WTC11 (cell line): ENCODE data around the gene MNT. TPM values are rescaled to one million over a fixed set of nuclear protein-coding genes. Genes with fewer than 3 reads are reported as not detected.

Experiments
- CREB1 ChIP-seq: sonication (generic); formaldehyde crosslinking; IDR thresholded peaks from 2 replicates; pipeline ENCODE4 v1.8.0; 2023; ENCODE audit warnings: mild to moderate bottlenecking, missing genetic modification reagents
- ETV6 ChIP-seq: sonication (generic); formaldehyde crosslinking; IDR thresholded peaks from 2 replicates; pipeline ENCODE4 v1.8.1; 2022; ENCODE audit warnings: mild to moderate bottlenecking, missing genetic modification reagents
- FOXJ3 ChIP-seq: sonication (generic); formaldehyde crosslinking; IDR thresholded peaks from 2 replicates; pipeline ENCODE4 v1.9.0; 2021; ENCODE audit warnings: missing genetic modification reagents, mild to moderate bottlenecking, borderline replicate concordance
- FOXK1 ChIP-seq: sonication (generic); formaldehyde crosslinking; IDR thresholded peaks from 2 replicates; pipeline ENCODE4 v1.8.0; 2022; ENCODE audit warnings: mild to moderate bottlenecking, moderate library complexity, missing genetic modification reagents
- FOXP1 ChIP-seq: sonication (generic); formaldehyde crosslinking; IDR thresholded peaks from 2 replicates; pipeline ENCODE4 v1.8.0; 2022; ENCODE audit warnings: missing genetic modification reagents, mild to moderate bottlenecking, moderate library complexity, borderline replicate concordance
- GRHL2 ChIP-seq: fragments of 250-450 bp; sonication (Bioruptor Pico); IDR thresholded peaks from 2 replicates; pipeline ENCODE4 v1.8.0; 2022; ENCODE audit warnings: mild to moderate bottlenecking, moderate library complexity; ENCODE audit not compliant: insufficient replicate concordance, severe bottlenecking
- GTF2I ChIP-seq: fragments of 250-450 bp; sonication (Bioruptor Pico); conservative IDR thresholded peaks from 2 replicates; pipeline ENCODE4 v1.4.0; 2021; ENCODE audit warnings: mild to moderate bottlenecking
- JUN ChIP-seq: sonication (generic); formaldehyde crosslinking; IDR thresholded peaks from 2 replicates; pipeline ENCODE4 v1.8.0; 2023; ENCODE audit warnings: mild to moderate bottlenecking, missing genetic modification reagents
- MXD4 ChIP-seq: fragments of 250-450 bp; sonication (Bioruptor Pico); IDR thresholded peaks from 2 replicates; pipeline ENCODE4 v1.8.0; 2021; ENCODE audit warnings: mild to moderate bottlenecking, moderate library complexity, borderline replicate concordance
- NFATC4 ChIP-seq: fragments of 250-450 bp; sonication (Bioruptor Pico); IDR thresholded peaks from 2 replicates; pipeline ENCODE4 v1.9.0; 2021; ENCODE audit warnings: mild to moderate bottlenecking
- NFE2L1 ChIP-seq: sonication (generic); formaldehyde crosslinking; IDR thresholded peaks from 2 replicates; pipeline ENCODE4 v1.8.1; 2023; ENCODE audit warnings: missing genetic modification reagents
- NR2C2 ChIP-seq: sonication (generic); formaldehyde crosslinking; IDR thresholded peaks from 2 replicates; pipeline ENCODE4 v1.8.0; 2022; ENCODE audit warnings: mild to moderate bottlenecking, missing genetic modification reagents
- PRRX2 ChIP-seq: fragments of 250-450 bp; sonication (Bioruptor Pico); IDR thresholded peaks from 2 replicates; pipeline ENCODE4 v1.8.0; 2021; ENCODE audit warnings: mild to moderate bottlenecking
- SMAD3 ChIP-seq: sonication (generic); formaldehyde crosslinking; IDR thresholded peaks from 2 replicates; pipeline ENCODE4 v1.8.0; 2022; ENCODE audit warnings: missing genetic modification reagents, mild to moderate bottlenecking, borderline replicate concordance
- TEAD4 ChIP-seq: sonication (generic); formaldehyde crosslinking; IDR thresholded peaks from 2 replicates; pipeline ENCODE4 v1.8.0; 2022; ENCODE audit warnings: mild to moderate bottlenecking, missing genetic modification reagents
- ZNF263 ChIP-seq: sonication (generic); formaldehyde crosslinking; IDR thresholded peaks from 2 replicates; pipeline ENCODE4 v1.8.1; 2022; ENCODE audit warnings: low read depth, mild to moderate bottlenecking, moderate library complexity, missing genetic modification reagents
- ZNF416 ChIP-seq: fragments of 250-450 bp; sonication (Bioruptor Pico); IDR thresholded peaks from 2 replicates; pipeline ENCODE4 v1.9.0; 2021; ENCODE audit warnings: mild to moderate bottlenecking, inconsistent platforms
- ZNF671 ChIP-seq: fragments of 250-450 bp; sonication (Bioruptor Pico); IDR thresholded peaks from 2 replicates; pipeline ENCODE4 v1.8.0; 2021; ENCODE audit warnings: mild to moderate bottlenecking
- total RNA-seq: library from RNA; stranded (reverse); gene quantifications from 3 replicates; pipeline ENCODE4 v1.2.3, GENCODE V29; 2021
- TF ChIP-seq, protein P1 (sequence below): sonication (generic); formaldehyde crosslinking; IDR thresholded peaks from 2 replicates; pipeline ENCODE4 v1.8.1; 2023; ENCODE audit warnings: mild to moderate bottlenecking, missing genetic modification reagents, borderline replicate concordance
- TF ChIP-seq, protein P2 (sequence below): fragments of 250-450 bp; sonication (Bioruptor Pico); IDR thresholded peaks from 2 replicates; pipeline ENCODE4 v2.1.2; 2022; ENCODE audit warnings: mild to moderate bottlenecking, moderate library complexity
- TF ChIP-seq, protein P3 (sequence below): fragments of 250-450 bp; sonication (Bioruptor Pico); IDR thresholded peaks from 2 replicates; pipeline ENCODE4 v1.9.0; 2021; ENCODE audit warnings: mild to moderate bottlenecking
- TF ChIP-seq, protein P4 (sequence below): sonication (generic); formaldehyde crosslinking; conservative IDR thresholded peaks from 2 replicates; pipeline ENCODE4 v1.8.1; 2022; ENCODE audit warnings: mild to moderate bottlenecking, missing genetic modification reagents
- TF ChIP-seq, protein P5 (sequence below): sonication (generic); formaldehyde crosslinking; IDR thresholded peaks from 2 replicates; pipeline ENCODE4 v1.8.1; 2023; ENCODE audit warnings: mild to moderate bottlenecking, missing genetic modification reagents, moderate library complexity
- TF ChIP-seq, protein P6 (sequence below): sonication (generic); formaldehyde crosslinking; IDR thresholded peaks from 2 replicates; pipeline ENCODE4 v1.8.1; 2022; ENCODE audit warnings: mild to moderate bottlenecking, moderate library complexity, missing genetic modification reagents
- TF ChIP-seq, protein P7 (sequence below): sonication (generic); formaldehyde crosslinking; IDR thresholded peaks from 2 replicates; pipeline ENCODE4 v1.8.0; 2023; ENCODE audit warnings: missing genetic modification reagents, mild to moderate bottlenecking, borderline replicate concordance

The MNT gene
- total RNA-seq, 1 experiment from 2014 or later: 21.6 TPM

DNA sequence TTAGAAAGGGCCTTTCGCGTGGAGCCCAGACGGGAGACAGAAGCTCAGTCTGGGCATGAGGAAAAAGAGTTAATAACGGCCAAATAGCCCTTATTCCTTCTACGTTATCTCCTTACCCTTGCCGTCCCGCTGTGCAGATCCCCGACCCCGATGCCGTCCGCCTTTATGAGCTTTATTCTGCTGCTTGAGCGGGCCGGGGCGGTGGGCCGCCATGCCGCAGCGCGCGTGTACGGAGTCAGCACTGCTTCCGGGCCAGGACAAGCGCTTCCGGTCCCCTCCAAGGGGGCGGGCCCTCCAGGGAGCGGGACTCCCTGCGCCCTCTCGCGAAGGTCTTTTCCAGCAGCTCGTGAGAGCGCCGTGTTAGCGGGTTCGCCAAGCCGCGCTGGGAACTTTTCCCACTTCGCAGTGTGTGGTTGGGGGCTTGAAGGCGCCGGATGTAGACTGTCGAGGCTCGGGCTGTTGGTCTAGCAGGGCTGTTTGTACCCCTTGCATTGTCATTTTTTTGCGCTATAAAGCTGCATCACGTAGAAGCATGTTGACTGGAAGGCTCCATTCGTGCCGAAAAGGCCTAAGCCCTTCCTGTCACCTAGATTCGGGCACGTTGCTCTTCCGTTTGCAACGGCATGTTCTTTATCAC lies 64.5 kb downstream of the MNT start, which contains the start of gene TSR1 (continued):
- TF ChIP-seq, protein P1, sequence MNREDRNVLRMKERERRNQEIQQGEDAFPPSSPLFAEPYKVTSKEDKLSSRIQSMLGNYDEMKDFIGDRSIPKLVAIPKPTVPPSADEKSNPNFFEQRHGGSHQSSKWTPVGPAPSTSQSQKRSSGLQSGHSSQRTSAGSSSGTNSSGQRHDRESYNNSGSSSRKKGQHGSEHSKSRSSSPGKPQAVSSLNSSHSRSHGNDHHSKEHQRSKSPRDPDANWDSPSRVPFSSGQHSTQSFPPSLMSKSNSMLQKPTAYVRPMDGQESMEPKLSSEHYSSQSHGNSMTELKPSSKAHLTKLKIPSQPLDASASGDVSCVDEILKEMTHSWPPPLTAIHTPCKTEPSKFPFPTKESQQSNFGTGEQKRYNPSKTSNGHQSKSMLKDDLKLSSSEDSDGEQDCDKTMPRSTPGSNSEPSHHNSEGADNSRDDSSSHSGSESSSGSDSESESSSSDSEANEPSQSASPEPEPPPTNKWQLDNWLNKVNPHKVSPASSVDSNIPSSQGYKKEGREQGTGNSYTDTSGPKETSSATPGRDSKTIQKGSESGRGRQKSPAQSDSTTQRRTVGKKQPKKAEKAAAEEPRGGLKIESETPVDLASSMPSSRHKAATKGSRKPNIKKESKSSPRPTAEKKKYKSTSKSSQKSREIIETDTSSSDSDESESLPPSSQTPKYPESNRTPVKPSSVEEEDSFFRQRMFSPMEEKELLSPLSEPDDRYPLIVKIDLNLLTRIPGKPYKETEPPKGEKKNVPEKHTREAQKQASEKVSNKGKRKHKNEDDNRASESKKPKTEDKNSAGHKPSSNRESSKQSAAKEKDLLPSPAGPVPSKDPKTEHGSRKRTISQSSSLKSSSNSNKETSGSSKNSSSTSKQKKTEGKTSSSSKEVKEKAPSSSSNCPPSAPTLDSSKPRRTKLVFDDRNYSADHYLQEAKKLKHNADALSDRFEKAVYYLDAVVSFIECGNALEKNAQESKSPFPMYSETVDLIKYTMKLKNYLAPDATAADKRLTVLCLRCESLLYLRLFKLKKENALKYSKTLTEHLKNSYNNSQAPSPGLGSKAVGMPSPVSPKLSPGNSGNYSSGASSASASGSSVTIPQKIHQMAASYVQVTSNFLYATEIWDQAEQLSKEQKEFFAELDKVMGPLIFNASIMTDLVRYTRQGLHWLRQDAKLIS (CRISPR knock-in tag): 0 out of 2 replicates have a peak, but pooled peaks have one; percentile 87
- TF ChIP-seq ETV6 (CRISPR knock-in tag): peak; percentile 87
- peak; percentile 91 for TF ChIP-seq CREB1 (CRISPR knock-in tag)
- TF ChIP-seq, protein P2, sequence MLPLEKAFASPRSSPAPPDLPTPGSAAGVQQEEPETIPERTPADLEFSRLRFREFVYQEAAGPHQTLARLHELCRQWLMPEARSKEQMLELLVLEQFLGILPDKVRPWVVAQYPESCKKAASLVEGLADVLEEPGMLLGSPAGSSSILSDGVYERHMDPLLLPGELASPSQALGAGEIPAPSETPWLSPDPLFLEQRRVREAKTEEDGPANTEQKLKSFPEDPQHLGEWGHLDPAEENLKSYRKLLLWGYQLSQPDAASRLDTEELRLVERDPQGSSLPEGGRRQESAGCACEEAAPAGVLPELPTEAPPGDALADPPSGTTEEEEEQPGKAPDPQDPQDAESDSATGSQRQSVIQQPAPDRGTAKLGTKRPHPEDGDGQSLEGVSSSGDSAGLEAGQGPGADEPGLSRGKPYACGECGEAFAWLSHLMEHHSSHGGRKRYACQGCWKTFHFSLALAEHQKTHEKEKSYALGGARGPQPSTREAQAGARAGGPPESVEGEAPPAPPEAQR: no peak
- TF ChIP-seq ZNF263 (CRISPR knock-in tag): no peak
- TF ChIP-seq JUN (CRISPR knock-in tag): no peak; the same call in 1 of the 2 replicates
- peak; percentile 99 for TF ChIP-seq NR2C2 (CRISPR knock-in tag)
- no peak for TF ChIP-seq ZNF416 (CRISPR knock-in tag)
- TF ChIP-seq, protein P3, sequence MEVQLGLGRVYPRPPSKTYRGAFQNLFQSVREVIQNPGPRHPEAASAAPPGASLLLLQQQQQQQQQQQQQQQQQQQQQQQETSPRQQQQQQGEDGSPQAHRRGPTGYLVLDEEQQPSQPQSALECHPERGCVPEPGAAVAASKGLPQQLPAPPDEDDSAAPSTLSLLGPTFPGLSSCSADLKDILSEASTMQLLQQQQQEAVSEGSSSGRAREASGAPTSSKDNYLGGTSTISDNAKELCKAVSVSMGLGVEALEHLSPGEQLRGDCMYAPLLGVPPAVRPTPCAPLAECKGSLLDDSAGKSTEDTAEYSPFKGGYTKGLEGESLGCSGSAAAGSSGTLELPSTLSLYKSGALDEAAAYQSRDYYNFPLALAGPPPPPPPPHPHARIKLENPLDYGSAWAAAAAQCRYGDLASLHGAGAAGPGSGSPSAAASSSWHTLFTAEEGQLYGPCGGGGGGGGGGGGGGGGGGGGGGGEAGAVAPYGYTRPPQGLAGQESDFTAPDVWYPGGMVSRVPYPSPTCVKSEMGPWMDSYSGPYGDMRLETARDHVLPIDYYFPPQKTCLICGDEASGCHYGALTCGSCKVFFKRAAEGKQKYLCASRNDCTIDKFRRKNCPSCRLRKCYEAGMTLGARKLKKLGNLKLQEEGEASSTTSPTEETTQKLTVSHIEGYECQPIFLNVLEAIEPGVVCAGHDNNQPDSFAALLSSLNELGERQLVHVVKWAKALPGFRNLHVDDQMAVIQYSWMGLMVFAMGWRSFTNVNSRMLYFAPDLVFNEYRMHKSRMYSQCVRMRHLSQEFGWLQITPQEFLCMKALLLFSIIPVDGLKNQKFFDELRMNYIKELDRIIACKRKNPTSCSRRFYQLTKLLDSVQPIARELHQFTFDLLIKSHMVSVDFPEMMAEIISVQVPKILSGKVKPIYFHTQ: no peak
- TF ChIP-seq, protein P4, sequence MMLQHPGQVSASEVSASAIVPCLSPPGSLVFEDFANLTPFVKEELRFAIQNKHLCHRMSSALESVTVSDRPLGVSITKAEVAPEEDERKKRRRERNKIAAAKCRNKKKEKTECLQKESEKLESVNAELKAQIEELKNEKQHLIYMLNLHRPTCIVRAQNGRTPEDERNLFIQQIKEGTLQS: no peak
- TF ChIP-seq GTF2I (CRISPR knock-in tag): no peak
- TF ChIP-seq GRHL2: no peak
- peak; percentile 25; the same call in 1 of the 2 replicates for TF ChIP-seq FOXP1 (CRISPR knock-in tag)
- 0 out of 2 replicates have a peak, but pooled peaks have one; percentile 32 for TF ChIP-seq TEAD4 (CRISPR knock-in tag)
- TF ChIP-seq NFE2L1 (CRISPR knock-in tag): no peak
- no peak for TF ChIP-seq PRRX2 (CRISPR knock-in tag)
- TF ChIP-seq, protein P5, sequence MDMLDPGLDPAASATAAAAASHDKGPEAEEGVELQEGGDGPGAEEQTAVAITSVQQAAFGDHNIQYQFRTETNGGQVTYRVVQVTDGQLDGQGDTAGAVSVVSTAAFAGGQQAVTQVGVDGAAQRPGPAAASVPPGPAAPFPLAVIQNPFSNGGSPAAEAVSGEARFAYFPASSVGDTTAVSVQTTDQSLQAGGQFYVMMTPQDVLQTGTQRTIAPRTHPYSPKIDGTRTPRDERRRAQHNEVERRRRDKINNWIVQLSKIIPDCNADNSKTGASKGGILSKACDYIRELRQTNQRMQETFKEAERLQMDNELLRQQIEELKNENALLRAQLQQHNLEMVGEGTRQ (CRISPR knock-in tag): no peak
- TF ChIP-seq ZNF671 (CRISPR knock-in tag): no peak; the same call in 1 of the 2 replicates
- no peak for TF ChIP-seq NFATC4 (CRISPR knock-in tag)
- TF ChIP-seq, protein P6, sequence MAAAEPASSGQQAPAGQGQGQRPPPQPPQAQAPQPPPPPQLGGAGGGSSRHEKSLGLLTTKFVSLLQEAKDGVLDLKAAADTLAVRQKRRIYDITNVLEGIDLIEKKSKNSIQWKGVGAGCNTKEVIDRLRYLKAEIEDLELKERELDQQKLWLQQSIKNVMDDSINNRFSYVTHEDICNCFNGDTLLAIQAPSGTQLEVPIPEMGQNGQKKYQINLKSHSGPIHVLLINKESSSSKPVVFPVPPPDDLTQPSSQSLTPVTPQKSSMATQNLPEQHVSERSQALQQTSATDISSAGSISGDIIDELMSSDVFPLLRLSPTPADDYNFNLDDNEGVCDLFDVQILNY (CRISPR knock-in tag): peak; percentile 83
- TF ChIP-seq SMAD3: peak; percentile 70; the same call in 1 of the 2 replicates
- no peak for TF ChIP-seq FOXJ3
- TF ChIP-seq MXD4 (CRISPR knock-in tag): no peak
- TF ChIP-seq, protein P7, sequence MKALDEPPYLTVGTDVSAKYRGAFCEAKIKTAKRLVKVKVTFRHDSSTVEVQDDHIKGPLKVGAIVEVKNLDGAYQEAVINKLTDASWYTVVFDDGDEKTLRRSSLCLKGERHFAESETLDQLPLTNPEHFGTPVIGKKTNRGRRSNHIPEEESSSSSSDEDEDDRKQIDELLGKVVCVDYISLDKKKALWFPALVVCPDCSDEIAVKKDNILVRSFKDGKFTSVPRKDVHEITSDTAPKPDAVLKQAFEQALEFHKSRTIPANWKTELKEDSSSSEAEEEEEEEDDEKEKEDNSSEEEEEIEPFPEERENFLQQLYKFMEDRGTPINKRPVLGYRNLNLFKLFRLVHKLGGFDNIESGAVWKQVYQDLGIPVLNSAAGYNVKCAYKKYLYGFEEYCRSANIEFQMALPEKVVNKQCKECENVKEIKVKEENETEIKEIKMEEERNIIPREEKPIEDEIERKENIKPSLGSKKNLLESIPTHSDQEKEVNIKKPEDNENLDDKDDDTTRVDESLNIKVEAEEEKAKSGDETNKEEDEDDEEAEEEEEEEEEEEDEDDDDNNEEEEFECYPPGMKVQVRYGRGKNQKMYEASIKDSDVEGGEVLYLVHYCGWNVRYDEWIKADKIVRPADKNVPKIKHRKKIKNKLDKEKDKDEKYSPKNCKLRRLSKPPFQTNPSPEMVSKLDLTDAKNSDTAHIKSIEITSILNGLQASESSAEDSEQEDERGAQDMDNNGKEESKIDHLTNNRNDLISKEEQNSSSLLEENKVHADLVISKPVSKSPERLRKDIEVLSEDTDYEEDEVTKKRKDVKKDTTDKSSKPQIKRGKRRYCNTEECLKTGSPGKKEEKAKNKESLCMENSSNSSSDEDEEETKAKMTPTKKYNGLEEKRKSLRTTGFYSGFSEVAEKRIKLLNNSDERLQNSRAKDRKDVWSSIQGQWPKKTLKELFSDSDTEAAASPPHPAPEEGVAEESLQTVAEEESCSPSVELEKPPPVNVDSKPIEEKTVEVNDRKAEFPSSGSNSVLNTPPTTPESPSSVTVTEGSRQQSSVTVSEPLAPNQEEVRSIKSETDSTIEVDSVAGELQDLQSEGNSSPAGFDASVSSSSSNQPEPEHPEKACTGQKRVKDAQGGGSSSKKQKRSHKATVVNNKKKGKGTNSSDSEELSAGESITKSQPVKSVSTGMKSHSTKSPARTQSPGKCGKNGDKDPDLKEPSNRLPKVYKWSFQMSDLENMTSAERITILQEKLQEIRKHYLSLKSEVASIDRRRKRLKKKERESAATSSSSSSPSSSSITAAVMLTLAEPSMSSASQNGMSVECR (CRISPR knock-in tag): peak; percentile 93
- peak; percentile 92 for TF ChIP-seq FOXK1
